ENCODE measurements around the gene TSHZ1.

TSHZ1 gene

GRCh38 chr18:75210274-75211001, at the start of gene TSHZ1:
TSS of gene TSHZ1 (plus strand) at chr18:75210797. CDS start at chr18:75211877, 1,080 bp downstream.
- no peak for TF ChIP-seq CTCF (IDR thresholded peaks at IDR 0.05; ENCODE audit: borderline replicate concordance, control extremely low read depth, extremely low read depth, insufficient read depth, missing control alignments)
- DNase-seq (ENCODE audit: low spot score) = peak; percentile 85
- in situ Hi-C loops (cut with MboI; ENCODE audit: low sequenced_read_pairs, unreplicated experiment) = no loop called here

- peak; percentile 52 for DNase-seq (ENCODE audit: low spot score)
- no peak for TF ChIP-seq CTCF (IDR thresholded peaks at IDR 0.05; ENCODE audit: borderline replicate concordance, control extremely low read depth, extremely low read depth, insufficient read depth, missing control alignments)
- in situ Hi-C loops (cut with MboI; ENCODE audit: low sequenced_read_pairs, unreplicated experiment) = no loop called here
These were observed 49.2 kb upstream of the TSHZ1 start for GRCh38 chr18:75161256-75162028.

- TF ChIP-seq CTCF (IDR thresholded peaks at IDR 0.05; ENCODE audit: borderline replicate concordance, control extremely low read depth, extremely low read depth, insufficient read depth, missing control alignments) = no peak
- DNase-seq (ENCODE audit: low spot score) = no peak
- in situ Hi-C loops (cut with MboI; ENCODE audit: low sequenced_read_pairs, unreplicated experiment) = no loop called here
These were observed 48.1 kb upstream of the TSHZ1 start for GRCh38 chr18:75162467-75162866.

GRCh38 chr18:75162978-75163377, 47.6 kb upstream of the TSHZ1 start:
- DNase-seq (ENCODE audit: low spot score) = no peak
- no peak for TF ChIP-seq CTCF (IDR thresholded peaks at IDR 0.05; ENCODE audit: borderline replicate concordance, control extremely low read depth, extremely low read depth, insufficient read depth, missing control alignments)
- in situ Hi-C loops (cut with MboI; ENCODE audit: low sequenced_read_pairs, unreplicated experiment) = no loop called here

- no peak for TF ChIP-seq CTCF (IDR thresholded peaks at IDR 0.05; ENCODE audit: borderline replicate concordance, control extremely low read depth, extremely low read depth, insufficient read depth, missing control alignments)
- DNase-seq (ENCODE audit: low spot score) = no peak
- in situ Hi-C loops (cut with MboI; ENCODE audit: low sequenced_read_pairs, unreplicated experiment) = no loop called here
These were observed 46.9 kb upstream of the TSHZ1 start for GRCh38 chr18:75163736-75164135.

GRCh38 chr18:75164479-75164878, 46.1 kb upstream of the TSHZ1 start:
- TF ChIP-seq CTCF (IDR thresholded peaks at IDR 0.05; ENCODE audit: borderline replicate concordance, control extremely low read depth, extremely low read depth, insufficient read depth, missing control alignments) = no peak
- in situ Hi-C loops (cut with MboI; ENCODE audit: low sequenced_read_pairs, unreplicated experiment) = no loop called here
- no peak for DNase-seq (ENCODE audit: low spot score)

Measured in GM13976 (cell line).